ENCODE results near the gene SFMBT1. TPM values are rescaled to one million over a fixed set of nuclear protein-coding genes. Genes with fewer than 3 reads are reported as not detected.
A peak's percentile ranks its signal among the peaks of the same experiment; 100 is the strongest.
"Not testable (repeated sequence)": the region's sequence is repeated elsewhere in the genome, so short reads cannot be mapped to it uniquely, and the experiment has no call there.

The SFMBT1 gene
- total and polyA plus RNA-seq, 2 donors from 2014 or later = 3.4 to 16.0 TPM

DNA sequence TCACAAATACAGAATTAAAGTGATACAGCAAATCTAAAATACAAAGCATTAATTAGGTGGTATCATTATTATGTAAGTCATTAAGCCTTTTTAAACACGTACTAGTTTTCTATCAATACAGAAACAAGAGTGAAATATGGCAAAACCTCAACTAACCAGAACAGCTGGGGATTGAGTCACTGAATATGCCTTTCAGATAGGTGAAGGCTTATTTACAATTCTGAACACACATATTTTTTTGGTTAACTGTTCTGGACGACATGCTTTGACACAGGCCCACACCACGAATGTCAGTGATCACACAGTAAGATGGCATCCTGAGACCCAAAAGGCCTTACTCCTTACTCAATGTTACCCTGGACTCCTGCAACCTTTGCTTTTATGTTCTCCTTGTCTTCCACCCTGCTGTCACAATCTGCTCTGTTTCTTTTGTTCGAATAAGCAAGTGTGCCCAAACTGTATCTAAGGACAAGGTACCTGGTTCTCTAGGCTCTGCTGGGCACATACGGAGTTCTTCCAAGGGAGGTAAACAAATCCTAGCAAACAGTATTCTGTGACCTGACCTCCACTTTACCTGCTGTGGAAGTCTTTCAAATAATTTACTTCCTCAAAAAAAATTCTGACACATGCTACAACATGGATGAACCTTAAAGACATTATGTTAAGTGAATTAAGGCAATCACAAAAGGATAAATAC, 7.0 kb downstream of the SFMBT1 start:
- DNase-seq (no peak), FAIRE-seq (no peak)
- intact Hi-C loops (cut with DNase I) = no loop called here
- Histone ChIP-seq H3K27ac (ENCODE audit: low read depth in 2 of 2, low read length in 2 of 2) (no peak overlapping the region), H3K4me3 (ENCODE audit: low read length in 3 of 3) (no peak overlapping the region), H3K27me3 (ENCODE audit: control insufficient read depth, insufficient read depth, low read length) (no peaks in the 10 kb centered on the region), H3K36me3 (ENCODE audit: control insufficient read depth in 2 of 3, insufficient read depth in 3 of 3, low read length in 3 of 3) (no peaks in the 10 kb centered on the region), H3K9me3 (ENCODE audit: control insufficient read depth in 2 of 3, insufficient read depth in 1 of 3, low read length in 3 of 3) (no peaks in the 10 kb centered on the region), H3K4me1 (ENCODE audit: control insufficient read depth in 2 of 3, insufficient read depth in 2 of 3, low read depth in 1 of 3, low read length in 3 of 3) (peaks cover 0 to 10% (median 5%) of the 10 kb centered on the region in 3 donors), H3K9ac (ENCODE audit: low read length in 3 of 3) (no peak overlapping the region)
- TF ChIP-seq, protein P1, sequence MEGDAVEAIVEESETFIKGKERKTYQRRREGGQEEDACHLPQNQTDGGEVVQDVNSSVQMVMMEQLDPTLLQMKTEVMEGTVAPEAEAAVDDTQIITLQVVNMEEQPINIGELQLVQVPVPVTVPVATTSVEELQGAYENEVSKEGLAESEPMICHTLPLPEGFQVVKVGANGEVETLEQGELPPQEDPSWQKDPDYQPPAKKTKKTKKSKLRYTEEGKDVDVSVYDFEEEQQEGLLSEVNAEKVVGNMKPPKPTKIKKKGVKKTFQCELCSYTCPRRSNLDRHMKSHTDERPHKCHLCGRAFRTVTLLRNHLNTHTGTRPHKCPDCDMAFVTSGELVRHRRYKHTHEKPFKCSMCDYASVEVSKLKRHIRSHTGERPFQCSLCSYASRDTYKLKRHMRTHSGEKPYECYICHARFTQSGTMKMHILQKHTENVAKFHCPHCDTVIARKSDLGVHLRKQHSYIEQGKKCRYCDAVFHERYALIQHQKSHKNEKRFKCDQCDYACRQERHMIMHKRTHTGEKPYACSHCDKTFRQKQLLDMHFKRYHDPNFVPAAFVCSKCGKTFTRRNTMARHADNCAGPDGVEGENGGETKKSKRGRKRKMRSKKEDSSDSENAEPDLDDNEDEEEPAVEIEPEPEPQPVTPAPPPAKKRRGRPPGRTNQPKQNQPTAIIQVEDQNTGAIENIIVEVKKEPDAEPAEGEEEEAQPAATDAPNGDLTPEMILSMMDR (IDR thresholded peaks at IDR 0.05; ENCODE audit: borderline replicate concordance, extremely low read depth, insufficient read depth) = no peak

DNA sequence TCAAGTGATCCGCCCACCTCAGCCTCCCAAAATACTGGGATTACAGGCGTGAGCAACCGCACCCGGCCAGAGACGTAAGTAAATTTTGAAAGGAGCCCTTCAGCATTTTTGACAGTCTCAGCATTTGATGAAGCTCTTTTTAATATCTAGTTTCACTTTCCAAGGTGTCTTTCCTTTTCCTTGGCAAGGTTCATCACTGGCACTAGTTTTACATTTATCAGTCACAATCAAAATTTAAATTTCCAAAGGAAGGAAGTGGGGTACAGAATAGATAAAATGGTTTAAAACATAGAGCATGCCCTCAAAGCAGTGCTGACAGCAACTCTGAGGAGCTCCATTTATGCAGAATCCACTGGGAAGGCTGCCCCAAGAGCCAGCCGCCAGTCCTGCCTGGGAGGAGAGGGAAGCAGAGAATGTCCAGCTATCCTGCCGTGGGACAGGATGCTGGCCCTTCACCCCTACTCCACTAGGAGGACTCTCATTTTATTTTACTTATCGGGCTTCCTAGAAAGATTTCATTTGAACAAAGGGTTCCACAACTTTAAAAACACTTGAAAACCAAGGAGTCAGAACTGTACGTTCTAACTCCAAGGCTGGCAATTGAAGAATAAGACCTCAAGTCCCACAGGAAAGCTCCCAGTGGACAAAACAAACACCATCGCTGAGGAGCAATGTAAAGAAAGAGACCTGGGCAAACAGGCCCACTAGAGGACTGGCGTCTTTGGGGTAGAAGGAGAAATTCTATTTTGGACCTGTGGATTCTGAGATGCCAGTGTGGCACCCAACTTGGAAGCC, 9.9 kb downstream of the SFMBT1 start:
- no peak overlapping the region for H3K4me3 ChIP-seq (ENCODE audit: low read length in 3 of 3)
- no peak overlapping the region for H3K9ac ChIP-seq (ENCODE audit: low read length in 3 of 3)
- DNase-seq (no peak), FAIRE-seq (no peak)
- no peaks in the 10 kb centered on the region for H3K9me3 ChIP-seq (ENCODE audit: control insufficient read depth in 2 of 3, insufficient read depth in 1 of 3, low read length in 3 of 3)
- H3K36me3 ChIP-seq (ENCODE audit: control insufficient read depth in 2 of 3, insufficient read depth in 3 of 3, low read length in 3 of 3) = no peaks in the 10 kb centered on the region
- no peaks in the 10 kb centered on the region for H3K27me3 ChIP-seq (ENCODE audit: control insufficient read depth, insufficient read depth, low read length)
- H3K4me1 ChIP-seq (ENCODE audit: control insufficient read depth in 2 of 3, insufficient read depth in 2 of 3, low read depth in 1 of 3, low read length in 3 of 3) = peaks cover 0 to 4% (median 2%) of the 10 kb centered on the region in 3 donors
- intact Hi-C loops (cut with DNase I) = no loop called here
- TF ChIP-seq, protein P1 (IDR thresholded peaks at IDR 0.05; ENCODE audit: borderline replicate concordance, extremely low read depth, insufficient read depth) = no peak
- H3K27ac ChIP-seq (ENCODE audit: low read depth in 2 of 2, low read length in 2 of 2) = peak overlapping the region in 1 of 2 donors; percentile 15

DNA sequence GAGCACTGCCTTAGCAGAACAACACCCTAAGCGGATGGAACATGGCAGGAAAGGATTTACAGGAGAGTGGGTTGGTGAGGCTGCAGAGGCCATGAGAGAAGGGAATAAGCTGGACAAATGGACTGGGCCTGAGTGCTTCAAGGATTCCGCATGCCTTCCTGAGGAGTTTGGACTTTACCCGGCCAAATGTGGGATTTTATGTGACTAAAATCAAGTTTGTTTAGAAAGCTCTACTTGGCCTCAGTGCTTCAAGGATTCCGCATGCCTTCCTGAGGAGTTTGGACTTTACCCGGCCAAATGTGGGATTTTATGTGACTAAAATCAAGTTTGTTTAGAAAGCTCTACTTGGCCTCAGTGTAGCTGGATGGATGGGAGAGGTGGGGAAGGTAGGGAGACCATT, 10.9 kb downstream of the SFMBT1 start:
- H3K4me3 ChIP-seq (ENCODE audit: low read length in 3 of 3); FAIRE-seq; H3K27ac ChIP-seq (ENCODE audit: low read depth in 2 of 2, low read length in 2 of 2); intact Hi-C loops (cut with DNase I); H3K36me3 ChIP-seq (ENCODE audit: control insufficient read depth in 2 of 3, insufficient read depth in 3 of 3, low read length in 3 of 3); H3K9ac ChIP-seq (ENCODE audit: low read length in 3 of 3); DNase-seq; H3K27me3 ChIP-seq (ENCODE audit: control insufficient read depth, insufficient read depth, low read length); H3K9me3 ChIP-seq (ENCODE audit: control insufficient read depth in 2 of 3, insufficient read depth in 1 of 3, low read length in 3 of 3); H3K4me1 ChIP-seq (ENCODE audit: control insufficient read depth in 2 of 3, insufficient read depth in 2 of 3, low read depth in 1 of 3, low read length in 3 of 3): not testable (repeated sequence)

DNA sequence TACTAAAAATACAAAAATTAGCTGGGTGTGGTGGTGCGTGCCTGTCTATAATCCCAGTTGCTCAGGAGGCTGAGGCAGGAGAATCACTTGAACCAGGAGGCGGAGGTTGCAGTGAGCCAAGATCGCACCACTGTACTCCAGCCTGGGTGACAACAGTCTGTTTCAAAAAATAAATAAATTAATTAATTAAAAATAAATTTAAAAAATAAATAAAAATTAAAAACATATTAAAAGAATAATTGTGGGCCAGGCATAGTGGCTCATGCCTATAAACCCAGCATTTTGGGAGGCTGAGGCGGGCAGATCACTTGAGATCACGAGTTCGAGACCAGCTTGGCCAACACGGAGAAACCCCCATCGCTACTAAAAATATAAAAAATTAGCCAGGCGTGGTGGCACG, 11.5 kb downstream of the SFMBT1 start:
- intact Hi-C loops (cut with DNase I); H3K27ac ChIP-seq (ENCODE audit: low read depth in 2 of 2, low read length in 2 of 2); H3K27me3 ChIP-seq (ENCODE audit: control insufficient read depth, insufficient read depth, low read length); H3K4me3 ChIP-seq (ENCODE audit: low read length in 3 of 3); FAIRE-seq; H3K36me3 ChIP-seq (ENCODE audit: control insufficient read depth in 2 of 3, insufficient read depth in 3 of 3, low read length in 3 of 3); DNase-seq; H3K9ac ChIP-seq (ENCODE audit: low read length in 3 of 3); H3K4me1 ChIP-seq (ENCODE audit: control insufficient read depth in 2 of 3, insufficient read depth in 2 of 3, low read depth in 1 of 3, low read length in 3 of 3); H3K9me3 ChIP-seq (ENCODE audit: control insufficient read depth in 2 of 3, insufficient read depth in 1 of 3, low read length in 3 of 3): not testable (repeated sequence)
